ENCODE results near the gene WFIKKN2. TPM values are rescaled to one million over a fixed set of nuclear protein-coding genes. Genes with fewer than 3 reads are reported as not detected.

Gene WFIKKN2
- total and polyA plus RNA-seq, 7 donors: 0.09 to 3.4 (median 0.32) TPM

- no peak for ATAC-seq
- intact Hi-C loops (cut with DNase I): loop anchor here in 1 of 2 donors (5.0 kb wide), 1 partner anchor 36 kb away; no protein-coding TSS in a partner anchor
- Histone ChIP-seq H3K27me3 (ENCODE audit: insufficient read depth in 3 of 3, low read length in 2 of 3) (no peaks in the 10 kb centered on the region), H3K27ac (no peak overlapping the region), H3K4me3 (no peak overlapping the region), H3K4me1 (no peaks in the 10 kb centered on the region), H3K9me3 (no peaks in the 10 kb centered on the region), H3K36me3 (ENCODE audit: insufficient read depth in 1 of 2, low read depth in 1 of 2) (no peaks in the 10 kb centered on the region)
- DNase-seq: no peak
- no peak for TF ChIP-seq CTCF (IDR thresholded peaks at IDR 0.05)
- 81 to 85% (median 84%) methylated on average over 6 of the region's 6 CpGs for WGBS, 3 donors
These were observed 6.7 kb upstream of the WFIKKN2 start for GRCh38 chr17:50828508-50829170.

GRCh38 chr17:50829332-50829731 lies 6.1 kb upstream of the WFIKKN2 start:
- no peak for ATAC-seq
- no peaks in the 10 kb centered on the region for H3K4me1 ChIP-seq
- intact Hi-C loops (cut with DNase I): loop anchor here in 1 of 2 donors (5.0 kb wide), 1 partner anchor 37 kb away; no protein-coding TSS in a partner anchor
- H3K27me3 ChIP-seq (ENCODE audit: insufficient read depth in 3 of 3, low read length in 2 of 3): no peaks in the 10 kb centered on the region
- no peaks in the 10 kb centered on the region for H3K36me3 ChIP-seq (ENCODE audit: insufficient read depth in 1 of 2, low read depth in 1 of 2)
- no peaks in the 10 kb centered on the region for H3K9me3 ChIP-seq
- no peak overlapping the region for H3K4me3 ChIP-seq
- no peak overlapping the region for H3K27ac ChIP-seq
- no peak for TF ChIP-seq CTCF (IDR thresholded peaks at IDR 0.05)
- WGBS, 3 donors: 78% methylated on average over 6 of the region's 6 CpGs
- no peak for DNase-seq

GRCh38 chr17:50830352-50830751 lies 5.0 kb upstream of the WFIKKN2 start:
- intact Hi-C loops (cut with DNase I): loop anchor here (10.0 kb wide), 1 partner anchor 346 kb away; no protein-coding TSS in a partner anchor
- TF ChIP-seq CTCF (IDR thresholded peaks at IDR 0.05): no peak
- H3K27ac ChIP-seq: no peak overlapping the region
- ATAC-seq (no peak), DNase-seq (no peak)
- WGBS, 3 donors: 68 to 80% (median 80%) methylated on average over 5 of the region's 5 CpGs
- no peaks in the 10 kb centered on the region for H3K9me3 ChIP-seq
- no peaks in the 10 kb centered on the region for H3K36me3 ChIP-seq (ENCODE audit: insufficient read depth in 1 of 2, low read depth in 1 of 2)
- H3K4me3 ChIP-seq: no peak overlapping the region
- H3K4me1 ChIP-seq: peaks cover 4% of the 10 kb centered on the region
- H3K27me3 ChIP-seq (ENCODE audit: insufficient read depth in 3 of 3, low read length in 2 of 3): no peaks in the 10 kb centered on the region

GRCh38 chr17:50830994-50831393 lies 4.4 kb upstream of the WFIKKN2 start:
- H3K36me3 ChIP-seq (ENCODE audit: insufficient read depth in 1 of 2, low read depth in 1 of 2): no peaks in the 10 kb centered on the region
- DNase-seq: no peak
- peaks cover 4% of the 10 kb centered on the region for H3K4me1 ChIP-seq
- no peak overlapping the region for H3K27ac ChIP-seq
- no peak for TF ChIP-seq CTCF (IDR thresholded peaks at IDR 0.05)
- no peaks in the 10 kb centered on the region for H3K9me3 ChIP-seq
- WGBS, 3 donors: 66 to 68% (median 67%) methylated on average over 12 of the region's 12 CpGs
- no peak overlapping the region for H3K4me3 ChIP-seq
- intact Hi-C loops (cut with DNase I): loop anchor here (10.0 kb wide), 1 partner anchor 346 kb away; no protein-coding TSS in a partner anchor
- no peak for ATAC-seq
- no peaks in the 10 kb centered on the region for H3K27me3 ChIP-seq (ENCODE audit: insufficient read depth in 3 of 3, low read length in 2 of 3)

Data from psoas muscle (tissue), 8 donors.